HG02610 (cell line): ENCODE results near the gene PRM2.

Source experiments
- ATAC-seq: cut with Tn5 transposase; IDR thresholded peaks from one replicate; pipeline ENCODE4 v1.9.1; 2021; ENCODE audit warnings: mild to moderate bottlenecking, moderate library complexity; ENCODE audit not compliant: unreplicated experiment

PRM2 gene

GRCh38 chr16:11264155-11264832 is 12.0 kb downstream of the PRM2 start:
- ATAC-seq, result no peak

- peak; percentile 52 for ATAC-seq
Measured at GRCh38 chr16:11263737-11264136, 12.5 kb downstream of the PRM2 start.

- ATAC-seq, result no peak
Measured at GRCh38 chr16:11262915-11263314, 13.4 kb downstream of the PRM2 start.

- no peak for ATAC-seq
Measured at GRCh38 chr16:11260596-11260966, 15.7 kb downstream of the PRM2 start.

- no peak for ATAC-seq
Measured at GRCh38 chr16:11259655-11260595, 16.4 kb downstream of the PRM2 start.

GRCh38 chr16:11258553-11259492 is 17.5 kb downstream of the PRM2 start:
- ATAC-seq, result no peak

GRCh38 chr16:11257131-11257938 is 18.9 kb downstream of the PRM2 start:
- no peak for ATAC-seq

- no peak for ATAC-seq
Measured at GRCh38 chr16:11256661-11257130, 19.6 kb downstream of the PRM2 start.

- peak; percentile 54 for ATAC-seq
Measured at GRCh38 chr16:11255737-11256660, 20.3 kb downstream of the PRM2 start, which contains the start of gene SOCS1. SOCS1 (minus strand) TSS chr16:11256204; CDS start chr16:11255478, 726 bp downstream.

GRCh38 chr16:11254913-11255736 is 21.2 kb downstream of the PRM2 start:
- no peak for ATAC-seq

GRCh38 chr16:11253995-11254912 is 22.0 kb downstream of the PRM2 start:
- no peak for ATAC-seq

- no peak for ATAC-seq
Measured at GRCh38 chr16:11253009-11253994, 23.0 kb downstream of the PRM2 start.

GRCh38 chr16:11252482-11252931 is 23.8 kb downstream of the PRM2 start:
- ATAC-seq, result no peak

GRCh38 chr16:11251525-11252481 is 24.5 kb downstream of the PRM2 start:
- no peak for ATAC-seq
